Ascending aorta (tissue), 2 donors: ENCODE results near the gene PRXL2A. TPM values are rescaled to one million over a fixed set of nuclear protein-coding genes. Genes with fewer than 3 reads are reported as not detected.
A peak's percentile ranks its signal among the peaks of the same experiment; 100 is the strongest.
"Not testable (repeated sequence)": the region's sequence is repeated elsewhere in the genome, so short reads cannot be mapped to it uniquely, and the experiment has no call there.

Experiments
- DNase-seq, 2 donors: peaks; one replicate each; pipeline ENCODE4 v3.0.0-alpha.2; 2019; ENCODE audit warnings: low spot score in 2 of 2
- H3K27ac ChIP-seq, 2 donors: fragments of 200-600 bp; sonication (generic); one replicate each; pipeline ENCODE4 v1.5.1; 2016 to 2017; ENCODE audit warnings: mild to moderate bottlenecking in 1 of 2
- H3K27me3 ChIP-seq: fragments of 200-600 bp; sonication (generic); one replicate; pipeline ENCODE4 v1.5.1; 2017
- H3K36me3 ChIP-seq, 2 donors: fragments of 200-600 bp; sonication (generic); one replicate each; pipeline ENCODE4 v1.5.1; 2016
- H3K4me1 ChIP-seq, 2 donors: fragments of 200-600 bp; sonication (generic); one replicate each; pipeline ENCODE4 v1.5.1; 2016 to 2017; ENCODE audit warnings: mild to moderate bottlenecking in 1 of 2
- H3K4me3 ChIP-seq, 2 donors: fragments of 200-600 bp; sonication (generic); one replicate each; pipeline ENCODE4 v1.5.1; 2016 to 2017; ENCODE audit warnings: mild to moderate bottlenecking in 1 of 2
- H3K9me3 ChIP-seq, 2 donors: fragments of 200-600 bp; sonication (generic); one replicate each; pipeline ENCODE4 v1.5.1; 2016
- CTCF ChIP-seq, 3 experiments: fragments of 200-600 bp in 2 of 3; fragments of 450-650 bp in 1 of 3; sonication (generic) in 2 of 3; IDR thresholded peaks; one replicate each; pipeline ENCODE4 v1.5.1; 2016 to 2019; ENCODE audit warnings: antibody characterized with exemption in 3 of 3, mild to moderate bottlenecking in 1 of 3, moderate library complexity in 1 of 3
- intact Hi-C: fragments of 100-400 bp; cut with DNase I; formaldehyde crosslinking; loops from one replicate; pipeline ENCODE4 v1.15.1; 2023
- total RNA-seq: library from RNA; depleted of rRNA; stranded (reverse); fragments of >200 nt; gene quantifications from one replicate; pipeline ENCODE4 v1.1.0, GENCODE V29; 2016

PRXL2A gene
- total RNA-seq, 1 donor from 2014 or later, result 22.7 TPM

GRCh38 chr10:80472234-80473095 is 64.1 kb downstream of the PRXL2A start:
- Histone ChIP-seq H3K4me3 (no peak overlapping the region), H3K36me3 (peaks cover 0 to 20% of the 10 kb centered on the region in 2 donors), H3K27me3 (no peaks in the 10 kb centered on the region), H3K27ac (no peak overlapping the region), H3K4me1 (no peaks in the 10 kb centered on the region), H3K9me3 (peaks cover 0 to 2% of the 10 kb centered on the region in 2 donors)
- intact Hi-C loops, result no loop called here
- TF ChIP-seq CTCF (IDR thresholded peaks at IDR 0.05), result no peak
- DNase-seq, result peak in 1 of 2 donors; percentile 21

GRCh38 chr10:80473096-80473657 is 64.8 kb downstream of the PRXL2A start:
- TF ChIP-seq CTCF (IDR thresholded peaks at IDR 0.05), result no peak
- peaks cover 0 to 9% of the 10 kb centered on the region in 2 donors for H3K9me3 ChIP-seq
- no peak overlapping the region for H3K4me3 ChIP-seq
- intact Hi-C loops, result no loop called here
- H3K27ac ChIP-seq, result no peak overlapping the region
- H3K27me3 ChIP-seq, result no peaks in the 10 kb centered on the region
- H3K4me1 ChIP-seq, result no peaks in the 10 kb centered on the region
- DNase-seq, result peak in 1 of 2 donors; percentile 47
- H3K36me3 ChIP-seq, result peaks cover 0 to 20% of the 10 kb centered on the region in 2 donors

- H3K27ac ChIP-seq, result no peak overlapping the region
- intact Hi-C loops, result no loop called here
- peak in 1 of 2 donors; percentile 49 for DNase-seq
- H3K4me1 ChIP-seq, result no peaks in the 10 kb centered on the region
- H3K9me3 ChIP-seq, result peaks cover 5 to 15% of the 10 kb centered on the region in 2 donors
- H3K36me3 ChIP-seq, result peaks cover 0 to 20% of the 10 kb centered on the region in 2 donors
- TF ChIP-seq CTCF (IDR thresholded peaks at IDR 0.05), result no peak
- no peak overlapping the region for H3K4me3 ChIP-seq
- no peaks in the 10 kb centered on the region for H3K27me3 ChIP-seq
These were observed 65.6 kb downstream of the PRXL2A start for GRCh38 chr10:80473692-80474596.

GRCh38 chr10:80474597-80474910 is 66.2 kb downstream of the PRXL2A start:
- intact Hi-C loops, result no loop called here
- Histone ChIP-seq H3K4me3 (no peak overlapping the region), H3K4me1 (no peaks in the 10 kb centered on the region), H3K27me3 (no peaks in the 10 kb centered on the region), H3K9me3 (peaks cover 5 to 15% of the 10 kb centered on the region in 2 donors), H3K36me3 (peaks cover 0 to 20% of the 10 kb centered on the region in 2 donors), H3K27ac (no peak overlapping the region)
- peak in 1 of 2 donors; percentile 8 for DNase-seq
- no peak for TF ChIP-seq CTCF (IDR thresholded peaks at IDR 0.05)

GRCh38 chr10:80474941-80475340 is 66.6 kb downstream of the PRXL2A start:
- Histone ChIP-seq H3K27ac (no peak overlapping the region), H3K36me3 (peaks cover 0 to 18% of the 10 kb centered on the region in 2 donors), H3K27me3 (no peaks in the 10 kb centered on the region), H3K4me1 (no peaks in the 10 kb centered on the region), H3K4me3 (no peak overlapping the region), H3K9me3 (peaks cover 5 to 15% of the 10 kb centered on the region in 2 donors)
- intact Hi-C loops, result no loop called here
- peak in 1 of 2 donors; percentile 27 for DNase-seq
- TF ChIP-seq CTCF (IDR thresholded peaks at IDR 0.05), result no peak

GRCh38 chr10:80475641-80476040 is 67.3 kb downstream of the PRXL2A start:
- DNase-seq, result peak in 1 of 2 donors; percentile 18

More at GRCh38 chr10:80475641-80476040, 67.3 kb downstream of the PRXL2A start:
- H3K4me3 ChIP-seq, intact Hi-C loops, H3K4me1 ChIP-seq, H3K27ac ChIP-seq, H3K27me3 ChIP-seq: not testable (repeated sequence)
- Histone ChIP-seq H3K36me3 (peaks cover 0 to 11% of the 10 kb centered on the region in 2 donors), H3K9me3 (peaks cover 5 to 15% of the 10 kb centered on the region in 2 donors)
